Muscle of leg (tissue), 9 donors: ENCODE measurements around the gene POLR2L. TPM values are rescaled to one million over a fixed set of nuclear protein-coding genes. Genes with fewer than 3 reads are reported as not detected.

Experiments used
- polyA plus RNA-seq, 8 donors: library from polyadenylated mRNA; unstranded; fragments of 120-200 nt; gene quantifications; one replicate each; pipeline versions ENCODE4 v1.2.1 to v1.2.3, GENCODE V29; 2013; ENCODE audit warnings: inconsistent platforms in 1 of 8, low replicate concordance in 1 of 8; ENCODE audit not compliant: insufficient read length in 8 of 8, insufficient read depth in 1 of 8
- total RNA-seq: library from RNA; stranded (reverse); fragments of 120-200 nt; gene quantifications from one replicate; pipeline ENCODE4 v1.2.4, GENCODE V29; 2013

The POLR2L gene
- total and polyA plus RNA-seq, 9 donors = 97.7 to 147 (median 120) TPM

Other genes starting within 250 kb of the POLR2L start
- gene IRF7, start 226.6 kb downstream of the POLR2L start, total RNA-seq = 11.3 TPM
- 10 to 100 TPM in 3 of 8 donors, 1 to 10 TPM in 5; 7.8 to 14.7 (median 9.6) TPM for gene IRF7, start 226.6 kb downstream of the POLR2L start, polyA plus RNA-seq
- gene CDHR5, start 217.6 kb downstream of the POLR2L start, total RNA-seq = 0.75 TPM
- gene CDHR5, start 217.6 kb downstream of the POLR2L start, polyA plus RNA-seq = 10 to 100 TPM in 1 of 8 donors, 1 to 10 TPM in 6, under 1 TPM in 1; 0.65 to 33.7 (median 1.4) TPM
- gene SCT, start 215.3 kb downstream of the POLR2L start, total RNA-seq = 55.2 TPM
- 100 to 1,000 TPM in 2 of 8 donors, 10 to 100 TPM in 6; 37.0 to 126 (median 66.4) TPM for gene SCT, start 215.3 kb downstream of the POLR2L start, polyA plus RNA-seq
- 0.22 TPM for gene DRD4, start 205.3 kb downstream of the POLR2L start, total RNA-seq
- gene DRD4, start 205.3 kb downstream of the POLR2L start, polyA plus RNA-seq = 1 to 10 TPM in 2 of 8 donors, under 1 TPM in 6; 0.18 to 2.0 (median 0.83) TPM
- 22.7 TPM for gene DEAF1, start 147.3 kb downstream of the POLR2L start, total RNA-seq
- 10 to 100 TPM; 29.3 to 38.9 (median 31.7) TPM for gene DEAF1, start 147.3 kb downstream of the POLR2L start, polyA plus RNA-seq
- 11.8 TPM for gene TMEM80, start 146.7 kb downstream of the POLR2L start, total RNA-seq
- gene TMEM80, start 146.7 kb downstream of the POLR2L start, polyA plus RNA-seq = 10 to 100 TPM; 10.1 to 26.0 (median 20.1) TPM
- 1.6 TPM for gene EPS8L2, start 136.3 kb downstream of the POLR2L start, total RNA-seq
- gene EPS8L2, start 136.3 kb downstream of the POLR2L start, polyA plus RNA-seq = 10 to 100 TPM in 1 of 8 donors, 1 to 10 TPM in 7; 1.5 to 14.1 (median 2.2) TPM
- 62.7 TPM for gene TALDO1, start 95.1 kb downstream of the POLR2L start, total RNA-seq
- 10 to 100 TPM; 60.2 to 79.9 (median 71.3) TPM for gene TALDO1, start 95.1 kb downstream of the POLR2L start, polyA plus RNA-seq
- gene GATD1, start 65.0 kb downstream of the POLR2L start, total RNA-seq = 18.1 TPM
- gene GATD1, start 65.0 kb downstream of the POLR2L start, polyA plus RNA-seq = 10 to 100 TPM; 38.9 to 53.2 (median 44.8) TPM
- gene CEND1, start 52.4 kb downstream of the POLR2L start, total RNA-seq = 0.04 TPM
- 1 to 10 TPM in 1 of 8 donors, under 1 TPM in 7; 0.36 to 1.5 (median 0.56) TPM for gene CEND1, start 52.4 kb downstream of the POLR2L start, polyA plus RNA-seq
- gene SLC25A22, start 44.2 kb downstream of the POLR2L start, total RNA-seq = 5.4 TPM
- gene SLC25A22, start 44.2 kb downstream of the POLR2L start, polyA plus RNA-seq = 10 to 100 TPM; 10.4 to 15.8 (median 14.2) TPM
- gene PIDD1, start 37.3 kb downstream of the POLR2L start, total RNA-seq = 3.9 TPM
- gene PIDD1, start 37.3 kb downstream of the POLR2L start, polyA plus RNA-seq = 10 to 100 TPM in 4 of 8 donors, 1 to 10 TPM in 4; 5.5 to 13.7 (median 10.0) TPM
- gene RPLP2, start 32.6 kb downstream of the POLR2L start, total RNA-seq = 2,004 TPM
- gene RPLP2, start 32.6 kb downstream of the POLR2L start, polyA plus RNA-seq = 1,000 to 10,000 TPM; 1,485 to 2,136 (median 1,739) TPM
- gene PNPLA2, start 23.6 kb downstream of the POLR2L start, total RNA-seq = 9.0 TPM
- gene PNPLA2, start 23.6 kb downstream of the POLR2L start, polyA plus RNA-seq = 10 to 100 TPM; 19.4 to 46.1 (median 28.4) TPM
- 6.9 TPM for gene CRACR2B, start 14.6 kb downstream of the POLR2L start, total RNA-seq
- 10 to 100 TPM in 7 of 8 donors, 1 to 10 TPM in 1; 7.7 to 22.0 (median 13.3) TPM for gene CRACR2B, start 14.6 kb downstream of the POLR2L start, polyA plus RNA-seq
- 147 TPM for gene CD151, start 9.6 kb downstream of the POLR2L start, total RNA-seq
- 100 to 1,000 TPM; 133 to 178 (median 151) TPM for gene CD151, start 9.6 kb downstream of the POLR2L start, polyA plus RNA-seq
- gene TSPAN4, start 323 bp upstream of the POLR2L start, total RNA-seq = 60.3 TPM
- 10 to 100 TPM; 48.0 to 75.9 (median 65.1) TPM for gene TSPAN4, start 323 bp upstream of the POLR2L start, polyA plus RNA-seq
- 30.5 TPM for gene CHID1, start 68.3 kb upstream of the POLR2L start, total RNA-seq
- gene CHID1, start 68.3 kb upstream of the POLR2L start, polyA plus RNA-seq = 10 to 100 TPM; 60.4 to 77.4 (median 68.5) TPM
- 18.5 TPM for gene AP2A2, start 83.3 kb upstream of the POLR2L start, total RNA-seq
- 10 to 100 TPM; 38.3 to 61.4 (median 48.0) TPM for gene AP2A2, start 83.3 kb upstream of the POLR2L start, polyA plus RNA-seq
- not detected for gene MUC6, start 194.2 kb upstream of the POLR2L start, total RNA-seq
- gene MUC6, start 194.2 kb upstream of the POLR2L start, polyA plus RNA-seq = under 1 TPM; 0.09 to 0.61 (median 0.28) TPM
- gene MUC2, start 232.3 kb upstream of the POLR2L start, total RNA-seq = not detected
- gene MUC2, start 232.3 kb upstream of the POLR2L start, polyA plus RNA-seq = 1 to 10 TPM in 2 of 8 donors, under 1 TPM in 4, not detected in 2; 0.01 to 2.2 (median 0.04) TPM